Measurements from ENCODE around the gene KANK2.
A peak's percentile ranks its signal among the peaks of the same experiment; 100 is the strongest.

DNA sequence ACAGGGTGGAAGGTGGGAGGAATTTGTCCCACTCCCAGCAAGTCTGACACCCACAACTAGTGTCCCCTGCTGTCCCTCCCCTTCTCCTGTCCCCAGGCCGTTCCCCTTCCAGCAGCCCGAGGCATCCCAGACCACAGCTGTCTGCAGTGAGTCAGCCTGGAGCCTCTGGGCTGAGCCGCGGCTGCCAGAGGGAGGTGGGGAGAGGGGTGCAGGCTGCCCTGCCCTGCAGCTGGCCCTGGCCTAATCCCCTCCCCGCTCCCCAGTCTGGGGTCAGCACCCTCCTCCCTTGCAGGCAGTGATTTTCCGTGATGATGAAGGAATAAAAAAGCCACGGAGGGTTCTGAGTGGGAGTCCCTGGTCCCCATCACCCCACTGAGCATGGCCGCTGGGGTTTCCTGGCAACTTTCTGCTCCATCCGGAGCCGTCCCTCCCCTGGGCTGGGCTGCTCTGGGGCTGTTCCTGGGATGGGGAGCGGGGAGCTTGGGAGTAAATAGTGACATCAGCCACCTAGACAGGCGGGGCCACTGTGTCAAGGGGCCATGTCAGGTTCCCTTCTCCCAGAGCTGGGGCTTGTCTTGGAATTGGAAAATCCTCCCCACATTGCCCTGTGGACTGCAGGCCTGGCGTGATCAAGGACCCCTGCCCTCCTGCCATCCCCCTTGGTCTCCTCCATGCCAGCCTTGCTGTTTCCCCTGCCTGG lies 58.6 kb downstream of the KANK2 start:
- TF ChIP-seq, protein P1, sequence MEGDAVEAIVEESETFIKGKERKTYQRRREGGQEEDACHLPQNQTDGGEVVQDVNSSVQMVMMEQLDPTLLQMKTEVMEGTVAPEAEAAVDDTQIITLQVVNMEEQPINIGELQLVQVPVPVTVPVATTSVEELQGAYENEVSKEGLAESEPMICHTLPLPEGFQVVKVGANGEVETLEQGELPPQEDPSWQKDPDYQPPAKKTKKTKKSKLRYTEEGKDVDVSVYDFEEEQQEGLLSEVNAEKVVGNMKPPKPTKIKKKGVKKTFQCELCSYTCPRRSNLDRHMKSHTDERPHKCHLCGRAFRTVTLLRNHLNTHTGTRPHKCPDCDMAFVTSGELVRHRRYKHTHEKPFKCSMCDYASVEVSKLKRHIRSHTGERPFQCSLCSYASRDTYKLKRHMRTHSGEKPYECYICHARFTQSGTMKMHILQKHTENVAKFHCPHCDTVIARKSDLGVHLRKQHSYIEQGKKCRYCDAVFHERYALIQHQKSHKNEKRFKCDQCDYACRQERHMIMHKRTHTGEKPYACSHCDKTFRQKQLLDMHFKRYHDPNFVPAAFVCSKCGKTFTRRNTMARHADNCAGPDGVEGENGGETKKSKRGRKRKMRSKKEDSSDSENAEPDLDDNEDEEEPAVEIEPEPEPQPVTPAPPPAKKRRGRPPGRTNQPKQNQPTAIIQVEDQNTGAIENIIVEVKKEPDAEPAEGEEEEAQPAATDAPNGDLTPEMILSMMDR (IDR thresholded peaks at IDR 0.05): no peak
- TF ChIP-seq CHD2 (IDR thresholded peaks at IDR 0.05; ENCODE audit: low read length, partially characterized antibody) (no peak), TAF1 (IDR thresholded peaks at IDR 0.05; ENCODE audit: borderline replicate concordance, low read depth, low read length) (no peak), TCF12 (IDR thresholded peaks at IDR 0.05) (peak; percentile 88), JUND (IDR thresholded peaks at IDR 0.05) (peak; percentile 59), EP300 (IDR thresholded peaks at IDR 0.05; ENCODE audit: borderline replicate concordance in 1 of 2, low read depth in 1 of 2, low read length in 1 of 2) (peak in 1 of 2 experiments; percentile 53; a peak in 1 of 4 replicates), MEF2A (IDR thresholded peaks at IDR 0.05; ENCODE audit: borderline replicate concordance, low read depth) (no peak), NFIC (IDR thresholded peaks at IDR 0.05; ENCODE audit: borderline replicate concordance) (peak; percentile 56)
- TF ChIP-seq, protein P2, sequence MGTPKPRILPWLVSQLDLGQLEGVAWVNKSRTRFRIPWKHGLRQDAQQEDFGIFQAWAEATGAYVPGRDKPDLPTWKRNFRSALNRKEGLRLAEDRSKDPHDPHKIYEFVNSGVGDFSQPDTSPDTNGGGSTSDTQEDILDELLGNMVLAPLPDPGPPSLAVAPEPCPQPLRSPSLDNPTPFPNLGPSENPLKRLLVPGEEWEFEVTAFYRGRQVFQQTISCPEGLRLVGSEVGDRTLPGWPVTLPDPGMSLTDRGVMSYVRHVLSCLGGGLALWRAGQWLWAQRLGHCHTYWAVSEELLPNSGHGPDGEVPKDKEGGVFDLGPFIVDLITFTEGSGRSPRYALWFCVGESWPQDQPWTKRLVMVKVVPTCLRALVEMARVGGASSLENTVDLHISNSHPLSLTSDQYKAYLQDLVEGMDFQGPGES (IDR thresholded peaks at IDR 0.05; ENCODE audit: low read depth, low read length): no peak
- TF ChIP-seq, protein P3, sequence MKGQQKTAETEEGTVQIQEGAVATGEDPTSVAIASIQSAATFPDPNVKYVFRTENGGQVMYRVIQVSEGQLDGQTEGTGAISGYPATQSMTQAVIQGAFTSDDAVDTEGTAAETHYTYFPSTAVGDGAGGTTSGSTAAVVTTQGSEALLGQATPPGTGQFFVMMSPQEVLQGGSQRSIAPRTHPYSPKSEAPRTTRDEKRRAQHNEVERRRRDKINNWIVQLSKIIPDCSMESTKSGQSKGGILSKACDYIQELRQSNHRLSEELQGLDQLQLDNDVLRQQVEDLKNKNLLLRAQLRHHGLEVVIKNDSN (IDR thresholded peaks at IDR 0.05; ENCODE audit: borderline replicate concordance, low read depth): no peak

Measured in SK-N-SH (cell line).